ENCODE results near the gene CAPN13. TPM values are rescaled to one million over a fixed set of nuclear protein-coding genes. Genes with fewer than 3 reads are reported as not detected.

Gene CAPN13
- total RNA-seq, 1 experiment from 2014 or later, result not detected

DNA sequence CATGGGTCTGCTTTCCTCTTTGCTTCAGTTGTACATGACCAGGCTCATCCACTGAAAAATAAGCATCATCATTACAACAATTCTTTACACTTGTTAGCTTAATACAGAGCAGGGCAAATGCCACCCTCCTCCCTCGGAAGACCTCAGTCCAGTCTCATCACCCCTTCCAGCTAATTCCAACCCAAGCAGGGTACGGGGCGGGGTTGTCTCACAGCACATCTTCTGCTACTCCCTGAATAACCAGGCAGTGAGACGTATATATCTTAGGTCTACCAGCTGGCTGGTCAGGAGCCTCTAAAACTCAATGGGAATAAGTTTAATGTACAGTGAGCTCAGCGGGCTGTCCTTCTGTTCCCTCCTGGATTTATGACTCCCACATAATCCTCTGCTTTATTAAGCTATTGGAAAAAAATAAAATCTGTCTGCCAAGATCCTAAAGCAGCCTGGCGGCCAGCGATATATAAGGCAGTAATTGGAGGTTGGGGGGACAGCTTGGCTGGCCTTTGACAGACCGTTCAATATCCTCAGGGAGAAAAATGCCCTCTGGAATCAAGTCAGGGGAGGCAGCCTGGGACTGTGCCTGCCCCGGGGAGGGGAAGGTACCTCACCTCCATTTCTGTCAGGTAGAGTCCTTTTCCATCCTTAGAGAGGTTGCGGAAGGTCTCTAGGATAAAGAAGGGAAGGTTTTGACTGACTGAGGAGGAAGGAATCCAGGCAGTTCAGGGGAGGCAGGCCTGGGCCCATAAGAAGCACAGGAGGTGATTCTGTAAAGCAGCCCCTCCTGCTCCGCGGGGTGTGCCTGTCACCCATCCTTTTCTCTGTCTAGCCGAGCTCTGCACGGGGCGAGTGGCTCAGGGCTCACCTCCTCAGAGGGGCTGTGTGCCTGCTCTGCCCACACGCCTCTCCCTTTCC is 76.3 kb downstream of the CAPN13 start:
- DNase-seq (ENCODE audit: low spot score), result no peak

GRCh38 chr2:30729031-30729430 is 78.2 kb downstream of the CAPN13 start:
- no peak for DNase-seq (ENCODE audit: low spot score)

DNA sequence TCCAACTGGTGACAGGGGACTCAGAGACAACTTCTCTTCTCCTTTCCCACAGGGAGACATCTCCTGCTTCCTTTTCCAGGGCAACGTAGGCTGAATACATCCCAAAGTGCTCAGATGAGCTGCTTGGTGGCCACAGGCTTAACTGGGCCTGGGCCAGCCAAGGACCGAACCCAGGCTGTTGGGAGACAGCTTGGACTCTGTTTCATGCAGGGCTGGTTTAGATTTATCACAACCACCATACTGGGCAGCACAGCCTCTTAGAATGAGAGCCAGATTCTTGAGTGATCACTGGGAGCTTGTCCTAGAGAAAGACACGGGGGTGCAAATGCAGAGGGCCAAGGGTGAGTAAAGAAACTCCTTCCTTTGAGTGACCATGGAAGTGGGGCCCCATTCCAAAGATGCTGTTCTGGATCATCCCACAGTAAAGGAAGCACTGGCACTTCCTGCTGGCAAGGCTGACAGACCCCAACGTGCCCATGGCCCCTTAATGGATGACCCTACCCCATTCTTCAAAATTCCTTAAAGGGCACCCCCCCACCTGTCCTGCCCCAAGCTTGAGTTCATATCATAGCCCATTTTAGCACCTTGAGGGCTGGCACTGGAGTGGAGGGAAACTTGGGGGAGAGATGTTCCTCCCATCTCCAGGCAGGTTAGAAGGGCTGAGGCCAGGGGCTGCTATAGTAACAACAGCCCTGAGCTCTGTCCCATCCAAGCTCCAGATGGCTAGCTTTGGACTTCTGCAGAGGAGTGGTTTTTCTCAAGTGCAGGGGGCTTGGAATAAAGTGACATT is 84.1 kb downstream of the CAPN13 start:
- DNase-seq (ENCODE audit: low spot score), result no peak

GRCh38 chr2:30721668-30722647 is 85.3 kb downstream of the CAPN13 start:
- no peak for DNase-seq (ENCODE audit: low spot score)

GRCh38 chr2:30721241-30721640 is 86.0 kb downstream of the CAPN13 start:
- no peak for DNase-seq (ENCODE audit: low spot score)

DNA sequence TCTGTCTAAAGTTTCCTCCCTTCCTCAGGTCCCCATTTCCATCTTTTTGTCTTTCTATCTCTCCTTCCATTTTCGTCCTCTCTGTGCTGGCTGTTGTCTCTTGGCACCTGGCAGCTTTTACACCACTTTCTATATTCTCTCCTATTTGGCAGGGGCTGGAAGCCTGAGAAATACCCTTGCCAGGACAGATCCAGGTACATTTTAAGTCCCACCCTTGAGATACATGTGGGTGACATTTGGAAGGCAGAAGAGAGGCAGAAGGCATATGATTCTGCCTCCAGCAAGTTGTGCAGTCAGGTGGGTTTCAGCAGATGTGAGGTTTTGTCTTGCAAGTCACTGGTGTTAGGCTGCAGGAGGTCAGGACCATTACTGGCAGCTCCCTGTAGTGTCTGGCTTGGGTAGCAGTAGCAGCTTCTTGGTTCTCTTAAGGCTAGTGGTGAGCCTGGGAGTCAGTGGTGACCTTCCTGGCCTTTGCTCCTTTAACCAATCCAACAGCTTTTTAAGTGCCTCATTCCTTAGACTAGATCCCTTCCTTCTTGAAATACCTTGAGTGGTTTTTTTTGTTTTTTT is 90.1 kb downstream of the CAPN13 start:
- no peak for DNase-seq (ENCODE audit: low spot score)

- no peak for DNase-seq (ENCODE audit: low spot score)
Observed at GRCh38 chr2:30716123-30716900, 90.9 kb downstream of the CAPN13 start.

DNA sequence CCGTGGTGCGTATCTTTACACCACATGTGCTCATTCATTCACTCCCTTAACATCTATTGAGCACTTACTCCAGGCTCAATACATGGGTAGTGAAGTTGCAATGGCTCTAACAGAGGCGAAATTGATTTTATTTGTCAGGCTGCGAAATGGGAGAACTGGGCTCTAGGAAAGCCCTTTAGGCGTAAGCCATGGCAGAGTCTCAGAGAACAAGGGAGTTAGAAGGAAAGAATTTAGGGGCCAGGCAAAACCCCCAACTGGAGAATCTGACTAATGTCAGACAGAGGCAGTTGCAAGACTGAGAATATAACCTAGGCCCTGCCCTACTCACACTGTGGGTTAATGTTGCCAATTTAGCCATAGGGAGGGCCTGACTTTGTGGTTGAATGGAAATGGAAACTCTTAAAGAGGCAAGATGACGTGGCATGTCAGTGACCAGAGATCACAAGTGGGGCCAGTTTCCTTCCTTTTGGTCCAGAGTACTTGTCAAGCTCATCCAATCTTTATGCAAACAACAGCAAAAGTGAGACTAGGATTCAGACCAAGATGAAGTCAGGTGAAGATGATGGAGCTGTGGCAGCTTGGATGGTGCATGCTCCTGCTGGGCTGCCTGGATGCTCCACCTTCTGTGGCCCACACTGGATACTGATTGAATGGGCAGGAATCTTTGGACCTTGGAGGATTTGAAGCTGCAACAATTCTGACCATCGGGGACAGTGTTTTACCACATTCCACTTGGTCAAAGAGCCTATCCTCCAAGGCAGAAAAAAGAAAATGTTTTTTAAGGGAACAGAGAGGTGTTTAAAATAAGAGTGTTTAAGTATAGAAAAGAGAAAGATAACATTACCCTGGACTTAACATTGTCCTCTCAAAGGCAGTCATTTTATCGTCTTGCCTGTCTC is 92.2 kb downstream of the CAPN13 start:
- no peak for DNase-seq (ENCODE audit: low spot score)

DNA sequence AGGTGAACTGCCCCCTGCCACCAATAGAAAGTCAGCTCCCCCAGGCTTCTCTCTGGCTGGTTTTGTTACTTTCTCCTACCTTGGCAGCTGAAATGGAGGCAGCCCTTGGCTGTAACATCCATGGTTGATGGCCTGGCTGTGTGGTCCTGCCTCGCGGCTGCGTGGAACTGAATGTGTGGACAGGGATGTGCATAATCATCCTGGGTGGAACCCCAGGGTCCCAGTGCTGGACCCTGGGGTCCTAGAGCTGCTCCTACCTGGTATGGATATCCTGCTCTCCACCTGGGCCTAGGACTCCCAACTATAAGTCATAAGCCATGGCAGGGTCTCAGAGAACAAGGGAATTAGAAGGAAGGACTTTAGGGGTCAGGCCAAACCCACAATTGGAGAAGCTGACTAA is 93.5 kb downstream of the CAPN13 start:
- no peak for DNase-seq (ENCODE audit: low spot score)

GRCh38 chr2:30711646-30712085 is 95.6 kb downstream of the CAPN13 start:
- peak; percentile 93 for DNase-seq (ENCODE audit: low spot score)

DNA sequence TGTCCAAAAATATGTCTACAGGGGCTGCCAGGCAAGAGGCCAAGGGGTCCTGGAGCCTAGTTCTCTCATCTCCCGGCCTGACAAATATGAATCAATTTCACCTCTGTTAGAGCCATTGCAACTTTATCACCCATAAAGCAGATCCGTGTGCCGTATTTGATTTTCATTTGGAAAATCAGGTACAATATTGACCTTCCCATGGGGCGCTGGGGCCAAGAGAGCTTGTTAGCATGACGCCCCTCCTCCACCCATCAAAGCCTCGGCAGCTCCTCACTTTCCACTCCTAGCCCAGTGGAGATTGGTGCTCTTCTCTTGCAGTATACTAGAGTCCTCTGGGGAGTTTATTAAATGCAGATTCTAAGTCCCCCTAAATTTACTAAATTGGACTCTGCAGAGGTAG is 96.8 kb downstream of the CAPN13 start:
- DNase-seq (ENCODE audit: low spot score), result no peak

DNA sequence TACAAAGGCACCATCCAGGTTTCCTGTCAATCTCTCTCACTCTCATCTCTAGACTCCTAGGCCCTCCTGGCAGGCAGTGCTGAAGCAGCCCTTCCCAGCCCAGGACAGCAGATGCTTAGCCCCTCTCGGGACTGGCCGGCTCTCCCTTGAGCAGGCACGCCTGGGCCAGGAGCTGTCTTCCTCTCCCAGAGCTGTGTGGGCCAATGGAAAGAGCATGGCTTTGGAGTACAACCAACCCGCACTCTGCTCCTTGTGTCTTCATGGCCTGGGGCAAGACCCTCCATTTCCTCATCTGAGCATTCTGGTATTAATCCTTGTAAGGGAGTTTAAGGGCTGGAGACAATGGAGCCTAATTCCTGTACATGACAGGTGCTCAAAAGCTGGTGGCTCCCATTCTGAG is 97.2 kb downstream of the CAPN13 start:
- no peak for DNase-seq (ENCODE audit: low spot score)

- DNase-seq (ENCODE audit: low spot score), result no peak
Observed at GRCh38 chr2:30709516-30709915, 97.7 kb downstream of the CAPN13 start.

- no peak for DNase-seq (ENCODE audit: low spot score)
Observed at GRCh38 chr2:30708491-30709290, 98.6 kb downstream of the CAPN13 start.

- no peak for DNase-seq (ENCODE audit: low spot score)
Observed at GRCh38 chr2:30707304-30707903, 99.8 kb downstream of the CAPN13 start.

DNA sequence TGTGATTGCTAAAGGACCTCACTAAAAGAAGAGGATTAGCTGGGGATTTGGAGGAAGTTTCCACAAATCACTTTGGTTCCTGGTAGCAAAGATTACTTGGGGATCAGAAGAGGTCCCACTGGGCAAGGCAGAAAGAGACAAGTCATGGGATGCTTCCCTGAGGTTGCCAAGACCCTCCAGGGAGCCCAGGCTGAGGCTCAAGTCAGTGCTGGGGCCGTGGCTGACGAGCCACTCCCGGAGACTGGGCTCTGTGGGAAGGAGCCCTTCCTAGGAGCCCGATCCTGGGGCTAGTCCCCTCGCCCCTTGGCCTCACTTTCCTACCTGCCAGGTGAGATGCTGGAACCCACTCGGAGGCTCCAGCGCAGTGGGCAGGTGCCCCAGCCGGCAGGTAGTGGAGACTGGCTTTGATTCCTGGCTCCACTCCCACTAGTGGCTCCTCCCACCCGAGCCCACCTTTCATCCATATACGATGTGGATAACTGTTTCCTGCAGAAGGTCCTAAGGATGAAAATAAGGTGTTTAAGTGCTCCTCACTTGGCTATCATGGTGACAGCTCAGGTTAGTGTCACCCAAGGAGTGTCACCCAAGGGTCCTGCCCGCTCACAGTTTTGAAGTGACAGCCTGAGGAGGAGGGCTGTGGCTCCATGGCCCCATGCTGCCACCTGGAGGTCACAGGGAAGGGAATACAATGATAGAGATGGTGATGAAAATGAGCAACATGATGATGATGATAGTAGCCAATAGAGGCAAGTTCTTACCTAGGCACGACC is 100.5 kb downstream of the CAPN13 start:
- DNase-seq (ENCODE audit: low spot score), result peak; percentile 65

Measured in A172 (cell line).